ENCODE results near the gene OLFM4. TPM values are rescaled to one million over a fixed set of nuclear protein-coding genes. Genes with fewer than 3 reads are reported as not detected.
A peak's percentile ranks its signal among the peaks of the same experiment; 100 is the strongest.

Gene OLFM4
- total and polyA plus RNA-seq, 5 experiments from 2014 or later, result not detected

GRCh38 chr13:53054569-53054968, 26.0 kb downstream of the OLFM4 start:
- DNase-seq, result no peak
- no peak for ATAC-seq
- no peak overlapping the region for H3K4me3 Mint-ChIP-seq
- peaks cover 0 to 2% (median 0%) of the 10 kb centered on the region in 9 donors for H3K9me3 Mint-ChIP-seq
- POLR2A ChIA-PET, result no interaction called here
- H3K27me3 Mint-ChIP-seq, result peaks cover 0 to 5% (median 0%) of the 10 kb centered on the region in 5 donors
- H3K4me1 Mint-ChIP-seq, result no peaks in the 10 kb centered on the region
- H3K36me3 Mint-ChIP-seq, result no peaks in the 10 kb centered on the region
- peak overlapping the region in 1 of 10 donors; percentile 70 for H3K27ac Mint-ChIP-seq

- POLR2A ChIA-PET, result no interaction called here
- Mint-ChIP-seq H3K4me1 (no peaks in the 10 kb centered on the region), H3K27ac (no peak overlapping the region), H3K9me3 (peaks cover 0 to 2% (median 0%) of the 10 kb centered on the region in 9 donors), H3K27me3 (peaks cover 0 to 15% (median 2%) of the 10 kb centered on the region in 5 donors), H3K4me3 (no peak overlapping the region), H3K36me3 (no peaks in the 10 kb centered on the region)
- no peak for DNase-seq
- ATAC-seq, result no peak
Observed at GRCh38 chr13:53058065-53058679, 29.6 kb downstream of the OLFM4 start.

- POLR2A ChIA-PET, result no interaction called here
- H3K4me3 Mint-ChIP-seq, result no peak overlapping the region
- H3K27me3 Mint-ChIP-seq, result peaks cover 0 to 22% (median 2%) of the 10 kb centered on the region in 5 donors
- H3K27ac Mint-ChIP-seq, result no peak overlapping the region
- ATAC-seq (no peak), DNase-seq (no peak)
- H3K36me3 Mint-ChIP-seq, result no peaks in the 10 kb centered on the region
- H3K9me3 Mint-ChIP-seq, result peaks cover 0 to 2% (median 0%) of the 10 kb centered on the region in 9 donors
- no peaks in the 10 kb centered on the region for H3K4me1 Mint-ChIP-seq
Observed at GRCh38 chr13:53060840-53061490, 32.4 kb downstream of the OLFM4 start.

DNA sequence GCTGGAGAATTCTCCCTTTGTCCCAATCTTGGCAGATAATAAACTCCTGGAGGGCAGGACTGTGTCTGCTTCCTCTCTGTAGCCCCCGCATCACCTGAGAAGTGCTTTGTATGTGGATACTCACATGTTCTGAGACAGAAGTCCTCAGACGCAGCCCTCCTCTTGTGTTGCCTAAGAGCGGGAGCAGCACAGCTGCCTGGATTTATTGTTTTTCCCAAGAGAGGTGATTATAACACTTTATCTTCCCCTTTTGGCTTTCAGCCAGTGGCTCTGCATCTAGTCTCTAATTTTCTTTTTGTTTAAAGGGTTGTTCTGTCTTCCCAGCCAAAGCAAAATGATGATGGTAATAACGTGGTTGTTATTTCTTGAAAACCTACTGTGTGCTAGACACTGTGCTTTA, 36.1 kb downstream of the OLFM4 start:
- DNase-seq, result no peak
- Mint-ChIP-seq H3K9me3 (peaks cover 0 to 2% (median 0%) of the 10 kb centered on the region in 9 donors), H3K27me3 (peaks cover 1 to 17% (median 2%) of the 10 kb centered on the region in 5 donors), H3K36me3 (no peaks in the 10 kb centered on the region), H3K27ac (no peak overlapping the region), H3K4me1 (no peaks in the 10 kb centered on the region), H3K4me3 (no peak overlapping the region)
- POLR2A ChIA-PET, result no interaction called here
- no peak for ATAC-seq

GRCh38 chr13:53066411-53066810, 37.8 kb downstream of the OLFM4 start:
- POLR2A ChIA-PET, result no interaction called here

GRCh38 chr13:53068585-53069520, 40.2 kb downstream of the OLFM4 start:
- Mint-ChIP-seq H3K27me3 (peaks cover 0 to 15% (median 1%) of the 10 kb centered on the region in 5 donors), H3K36me3 (no peaks in the 10 kb centered on the region), H3K4me1 (no peaks in the 10 kb centered on the region), H3K4me3 (no peak overlapping the region), H3K27ac (no peak overlapping the region), H3K9me3 (peaks cover 0 to 9% (median 0%) of the 10 kb centered on the region in 9 donors)
- ATAC-seq (no peak), DNase-seq (no peak)
- POLR2A ChIA-PET, result no interaction called here

More at GRCh38 chr13:53066411-53066810, 37.8 kb downstream of the OLFM4 start:
- Mint-ChIP-seq H3K4me1 (no peaks in the 10 kb centered on the region), H3K27ac (no peak overlapping the region), H3K36me3 (no peaks in the 10 kb centered on the region), H3K27me3 (peaks cover 0 to 18% (median 1%) of the 10 kb centered on the region in 5 donors), H3K4me3 (no peak overlapping the region), H3K9me3 (peaks cover 0 to 9% (median 0%) of the 10 kb centered on the region in 9 donors)
- ATAC-seq (no peak), DNase-seq (no peak)

DNA sequence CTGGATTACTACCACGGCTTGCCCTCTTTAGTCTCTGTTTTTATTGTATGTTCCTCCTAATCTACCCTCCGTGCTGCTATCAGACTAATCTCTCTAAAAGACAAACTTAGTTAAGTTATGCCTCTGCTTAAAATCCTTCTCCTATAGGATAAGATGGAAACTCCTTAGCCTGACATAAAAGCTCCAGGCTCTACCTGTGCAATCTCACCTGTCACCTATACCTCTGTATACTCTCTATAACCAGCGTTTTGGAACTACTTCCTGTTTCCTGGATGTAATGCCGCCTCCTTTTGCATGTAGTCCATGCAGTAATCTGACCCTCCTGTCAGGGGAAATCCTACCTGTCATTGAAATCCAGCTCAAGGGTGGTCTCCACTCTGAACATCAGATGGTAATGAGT, 41.2 kb downstream of the OLFM4 start:
- Mint-ChIP-seq H3K27ac (no peak overlapping the region), H3K36me3 (no peaks in the 10 kb centered on the region), H3K4me3 (no peak overlapping the region), H3K27me3 (peaks cover 0 to 8% (median 1%) of the 10 kb centered on the region in 5 donors), H3K4me1 (no peaks in the 10 kb centered on the region), H3K9me3 (peaks cover 0 to 9% (median 0%) of the 10 kb centered on the region in 9 donors)
- no peak for DNase-seq
- ATAC-seq, result no peak
- POLR2A ChIA-PET, result no interaction called here

GRCh38 chr13:53073711-53074110, 45.1 kb downstream of the OLFM4 start:
- H3K27ac Mint-ChIP-seq, result no peak overlapping the region
- H3K36me3 Mint-ChIP-seq, result no peaks in the 10 kb centered on the region
- peaks cover 0 to 13% (median 1%) of the 10 kb centered on the region in 5 donors for H3K27me3 Mint-ChIP-seq
- POLR2A ChIA-PET, result no interaction called here
- no peak for ATAC-seq
- no peak for DNase-seq
- no peak overlapping the region for H3K4me3 Mint-ChIP-seq
- H3K4me1 Mint-ChIP-seq, result no peaks in the 10 kb centered on the region
- H3K9me3 Mint-ChIP-seq, result peaks cover 0 to 9% (median under 1%) of the 10 kb centered on the region in 9 donors

DNA sequence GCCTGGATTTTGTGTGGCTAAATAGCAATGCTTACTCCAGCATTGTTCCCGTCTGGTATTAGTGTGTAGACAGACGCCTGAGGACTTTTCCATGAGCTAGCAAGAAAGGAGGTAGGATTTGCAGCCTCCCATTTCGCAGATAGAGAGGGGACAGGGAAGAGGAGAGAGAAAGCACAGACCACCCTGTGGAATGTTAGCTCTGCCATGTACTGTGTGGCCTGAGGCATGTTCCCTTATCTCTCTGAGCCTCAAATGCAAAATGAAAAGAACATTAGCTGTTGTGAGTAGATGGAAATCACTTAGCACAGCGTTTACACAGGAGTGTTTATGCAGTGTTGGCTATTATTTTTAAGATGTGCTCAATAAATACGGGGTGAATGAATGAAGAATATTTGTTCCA, 45.5 kb downstream of the OLFM4 start:
- no peak for DNase-seq

GRCh38 chr13:53075356-53076041, 46.9 kb downstream of the OLFM4 start:
- Mint-ChIP-seq H3K9me3 (peaks cover 0 to 10% (median 1%) of the 10 kb centered on the region in 9 donors), H3K36me3 (no peaks in the 10 kb centered on the region), H3K4me3 (no peak overlapping the region), H3K27ac (no peak overlapping the region), H3K27me3 (peaks cover 0 to 10% (median 0%) of the 10 kb centered on the region in 5 donors), H3K4me1 (no peaks in the 10 kb centered on the region)
- POLR2A ChIA-PET, result no interaction called here
- ATAC-seq (no peak), DNase-seq (no peak)

More for the DNA sequence above, 45.5 kb downstream of the OLFM4 start:
- Mint-ChIP-seq H3K27me3 (peaks cover 0 to 13% (median 1%) of the 10 kb centered on the region in 5 donors), H3K9me3 (peaks cover 0 to 9% (median 2%) of the 10 kb centered on the region in 9 donors), H3K4me3 (no peak overlapping the region), H3K36me3 (no peaks in the 10 kb centered on the region), H3K27ac (no peak overlapping the region), H3K4me1 (no peaks in the 10 kb centered on the region)
- POLR2A ChIA-PET, result no interaction called here
- ATAC-seq, result no peak

DNA sequence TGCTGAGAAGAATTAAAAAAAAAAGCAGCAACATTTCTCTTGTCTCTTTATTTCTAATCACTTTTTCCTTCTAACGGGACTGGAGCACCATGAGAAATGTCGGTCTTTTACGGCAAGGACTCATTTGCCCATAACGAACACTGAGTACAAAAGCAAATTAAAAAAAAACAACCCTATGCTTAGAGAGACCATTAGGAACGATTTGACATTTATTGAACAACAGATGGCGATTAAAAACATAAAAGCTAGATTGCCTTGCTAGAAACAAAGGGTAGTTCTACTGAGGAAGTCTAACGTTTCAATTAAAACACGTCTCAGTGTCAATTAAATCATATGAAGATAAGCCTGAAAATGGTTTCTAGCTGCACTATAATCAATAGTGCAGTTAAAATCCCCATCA, 51.1 kb downstream of the OLFM4 start:
- H3K4me3 Mint-ChIP-seq, result no peak overlapping the region
- no peaks in the 10 kb centered on the region for H3K4me1 Mint-ChIP-seq
- H3K36me3 Mint-ChIP-seq, result no peaks in the 10 kb centered on the region
- peaks cover 0 to 19% (median 2%) of the 10 kb centered on the region in 9 donors for H3K9me3 Mint-ChIP-seq
- peaks cover 0 to 15% (median 2%) of the 10 kb centered on the region in 5 donors for H3K27me3 Mint-ChIP-seq
- ATAC-seq, result no peak
- DNase-seq, result no peak
- no peak overlapping the region for H3K27ac Mint-ChIP-seq
- POLR2A ChIA-PET, result no interaction called here

GRCh38 chr13:53088871-53089270, 60.3 kb downstream of the OLFM4 start:
- Mint-ChIP-seq H3K27me3 (peaks cover 0 to 7% (median 2%) of the 10 kb centered on the region in 5 donors), H3K4me1 (no peaks in the 10 kb centered on the region), H3K27ac (no peak overlapping the region), H3K4me3 (no peak overlapping the region), H3K36me3 (no peaks in the 10 kb centered on the region), H3K9me3 (peaks cover 0 to 26% (median 7%) of the 10 kb centered on the region in 9 donors)
- POLR2A ChIA-PET, result no interaction called here
- ATAC-seq (no peak), DNase-seq (no peak)

All from naive thymus-derived CD8-positive, alpha-beta T cell (primary cell).